H1 (cell line): ENCODE measurements around the gene BAZ2A. TPM values are rescaled to one million over a fixed set of nuclear protein-coding genes. Genes with fewer than 3 reads are reported as not detected.

Source experiments
- CTCF ChIA-PET: fragments of 300-600 bp; sonication (Branson Sonifier 250); formaldehyde crosslinking; loops from one replicate; lab custom pipeline; 2021; ENCODE audit not compliant: partially characterized antibody; lab: Charles Lee
- POLR2A ChIA-PET: fragments of 300-600 bp; sonication (Branson Sonifier 250); formaldehyde crosslinking; loops from one replicate; lab custom pipeline; 2021; ENCODE audit warnings: inconsistent platforms; ENCODE audit not compliant: partially characterized antibody; lab: Charles Lee
- DNase-seq, 2 experiments: peaks; one replicate each; pipeline versions ENCODE4 v3.0.0 to v3.0.0-alpha.2; 2010 to 2022; ENCODE audit warnings: low spot score in 2 of 2, low read depth in 1 of 2, mixed read lengths in 1 of 2
- FAIRE-seq: peaks from 2 replicates; lab custom pipeline; 2011; peaks lifted over from hg19 to GRCh38; lab: Jason Lieb, UNC
- H2AFZ ChIP-seq: 2 replicates; pipeline ENCODE4 v1.8.1; 2012; ENCODE audit warnings: low read length, inconsistent platforms
- H2AK5ac ChIP-seq: 2 replicates; pipeline ENCODE4 v1.6.1; 2013; ENCODE audit warnings: low read depth, low read length
- H2BK120ac ChIP-seq: replicated peaks from 2 replicates; pipeline ENCODE3; 2013; ENCODE audit warnings: low read depth, low read length, inconsistent platforms
- H2BK12ac ChIP-seq: 2 replicates; pipeline ENCODE4 v1.6.1; 2013; ENCODE audit warnings: low read depth, low read length
- H2BK15ac ChIP-seq: 2 replicates; pipeline ENCODE4 v1.6.1; 2013; ENCODE audit warnings: low read length
- H2BK20ac ChIP-seq: 2 replicates; pipeline ENCODE4 v1.6.1; 2013; ENCODE audit warnings: low read length
- H2BK5ac ChIP-seq: 2 replicates; pipeline ENCODE4 v1.6.1; 2013; ENCODE audit warnings: low read depth, low read length
- H3K14ac ChIP-seq: 2 replicates; pipeline ENCODE4 v1.6.1; 2013; ENCODE audit warnings: inconsistent platforms; ENCODE audit not compliant: insufficient read length
- H3K18ac ChIP-seq: 2 replicates; pipeline ENCODE4 v1.6.1; 2013; ENCODE audit warnings: low read length; ENCODE audit errors: extremely low read depth
- H3K23ac ChIP-seq: 2 replicates; pipeline ENCODE4 v1.6.1; 2013; ENCODE audit warnings: inconsistent platforms; ENCODE audit not compliant: insufficient read length
- H3K23me2 ChIP-seq: 2 replicates; pipeline ENCODE4 v1.6.1; 2013; ENCODE audit warnings: low read depth, low read length
- H3K27ac ChIP-seq: 2 replicates; pipeline ENCODE4 v1.6.1; 2011; ENCODE audit warnings: low read depth, low read length, inconsistent platforms
- H3K27me3 ChIP-seq, 4 experiments: replicated peaks in 1 of 4; 1 replicate in 1 of 4; 2 replicates in 3 of 4; pipeline versions ENCODE4 v1.6.1 to v1.8.1; 2011 to 2013; ENCODE audit warnings: low read length in 3 of 4, mild to moderate bottlenecking in 3 of 4, inconsistent platforms in 2 of 4, mixed read lengths in 2 of 4, moderate library complexity in 1 of 4; ENCODE audit not compliant: control insufficient read depth in 3 of 4, insufficient read depth in 3 of 4; ENCODE audit errors: extremely low read depth in 1 of 4
- H3K36me3 ChIP-seq, 4 experiments: 2 replicates each; pipeline versions ENCODE4 v1.6.1 to v1.8.1; 2011 to 2013; ENCODE audit warnings: mild to moderate bottlenecking in 4 of 4, low read length in 3 of 4, moderate library complexity in 2 of 4, control low read depth in 1 of 4, inconsistent platforms in 1 of 4; ENCODE audit not compliant: insufficient read depth in 4 of 4, control insufficient read depth in 2 of 4
- H3K4ac ChIP-seq: replicated peaks from 2 replicates; pipeline ENCODE3; 2013; ENCODE audit warnings: low read length, low read depth, mixed read lengths, inconsistent platforms; ENCODE audit not compliant: insufficient read length
- H3K4me1 ChIP-seq, 4 experiments: replicated peaks in 1 of 4; 1 replicate in 1 of 4; 2 replicates in 3 of 4; pipeline versions ENCODE4 v1.6.1 to v1.8.1; 2011 to 2013; ENCODE audit warnings: low read length in 3 of 4, inconsistent platforms in 2 of 4, mixed read lengths in 1 of 4; ENCODE audit not compliant: insufficient read depth in 4 of 4, control insufficient read depth in 3 of 4
- H3K4me2 ChIP-seq, 2 experiments: 2 replicates each; pipeline versions ENCODE4 v1.6.1 to v1.8.1; 2011 to 2013; ENCODE audit warnings: low read depth in 2 of 2, low read length in 2 of 2, control low read depth in 1 of 2, inconsistent platforms in 1 of 2, mild to moderate bottlenecking in 1 of 2; ENCODE audit not compliant: insufficient read depth in 1 of 2
- H3K4me3 ChIP-seq, 4 experiments: fragments of 200-600, 300-600 bp in 1 of 4; sonication (generic), shearing (Covaris generic), sonication (Bioruptor Twin) in 1 of 4; 2 replicates each; pipeline versions ENCODE4 v1.5.1 to v1.8.1; 2011 to 2016; ENCODE audit warnings: low read length in 4 of 4, low read depth in 3 of 4, control low read depth in 2 of 4, inconsistent platforms in 2 of 4, mild to moderate bottlenecking in 2 of 4, mixed read lengths in 1 of 4, moderate library complexity in 1 of 4; ENCODE audit not compliant: insufficient read depth in 2 of 4; ENCODE audit errors: extremely low read depth in 1 of 4
- H3K56ac ChIP-seq: replicated peaks from 2 replicates; pipeline ENCODE3; 2013; ENCODE audit warnings: low read depth, mild to moderate bottlenecking, mixed read lengths, low read length, inconsistent platforms; ENCODE audit not compliant: insufficient read length
- H3K79me1 ChIP-seq: 2 replicates; pipeline ENCODE4 v1.6.1; 2013; ENCODE audit warnings: low read depth, low read length, control low read depth
- H3K79me2 ChIP-seq, 2 experiments: 2 replicates each; pipeline versions ENCODE4 v1.6.1 to v1.8.1; 2012 to 2013; ENCODE audit warnings: low read length in 2 of 2, mild to moderate bottlenecking in 2 of 2, inconsistent platforms in 1 of 2; ENCODE audit not compliant: insufficient read depth in 2 of 2, control insufficient read depth in 1 of 2
- H3K9ac ChIP-seq, 4 experiments: replicated peaks in 1 of 4; 1 replicate in 1 of 4; 2 replicates in 3 of 4; pipeline versions ENCODE4 v1.6.1 to v1.8.1; 2011 to 2013; ENCODE audit warnings: low read depth in 3 of 4, low read length in 3 of 4, control low read depth in 2 of 4, mild to moderate bottlenecking in 2 of 4, moderate library complexity in 2 of 4, inconsistent platforms in 1 of 4; ENCODE audit errors: extremely low read depth in 1 of 4
- H3K9me3 ChIP-seq, 2 experiments: 2 replicates each; pipeline versions ENCODE4 v1.6.1 to v1.8.1; 2012 to 2013; ENCODE audit warnings: mild to moderate bottlenecking in 2 of 2, moderate library complexity in 2 of 2, control low read depth in 1 of 2, inconsistent platforms in 1 of 2, low read depth in 1 of 2, low read length in 1 of 2, mixed read lengths in 1 of 2; ENCODE audit not compliant: insufficient read depth in 2 of 2
- H4K20me1 ChIP-seq, 2 experiments: replicated peaks in 1 of 2; 2 replicates each; pipeline versions ENCODE3 to v1.8.1; 2011 to 2013; ENCODE audit warnings: inconsistent platforms in 2 of 2, low read length in 2 of 2, mild to moderate bottlenecking in 1 of 2; ENCODE audit not compliant: insufficient read depth in 2 of 2, control insufficient read depth in 1 of 2
- H4K5ac ChIP-seq: 2 replicates; pipeline ENCODE4 v1.6.1; 2013; ENCODE audit warnings: low read length, low read depth, mixed read lengths, inconsistent platforms; ENCODE audit not compliant: insufficient read length
- H4K8ac ChIP-seq: 2 replicates; pipeline ENCODE4 v1.8.0; 2013; ENCODE audit warnings: mild to moderate bottlenecking, moderate library complexity, low read length, inconsistent platforms; ENCODE audit not compliant: insufficient read depth; ENCODE audit errors: extremely low read depth
- H4K91ac ChIP-seq: replicated peaks from 2 replicates; pipeline ENCODE3; 2013; ENCODE audit warnings: low read length, mixed read lengths, inconsistent platforms; ENCODE audit not compliant: insufficient read length
- NRF1 ChIP-seq: IDR thresholded peaks from 2 replicates; pipeline ENCODE4 v1.6.1; 2011; ENCODE audit warnings: mild to moderate bottlenecking, low read depth, low read length, improper control_type of control experiment
- SIN3A ChIP-seq, 2 experiments: IDR thresholded peaks in 1 of 2; conservative IDR thresholded peaks in 1 of 2; 2 replicates each; pipeline ENCODE4 v1.6.1; 2011 to 2012; ENCODE audit warnings: low read length in 2 of 2, improper control_type of control experiment in 1 of 2, low read depth in 1 of 2, mild to moderate bottlenecking in 1 of 2
- TEAD4 ChIP-seq: IDR thresholded peaks from 2 replicates; pipeline ENCODE4 v1.6.1; 2012; ENCODE audit warnings: low read depth, low read length, inconsistent platforms, mixed read lengths
- WGBS, 2 experiments: shearing (Covaris generic) in 1 of 2; methylation state at CpG; one replicate each; pipeline versions ENCODE4 v1.1.6 to v1.1.7; 2013 to 2015; ENCODE audit warnings: low lambda C conversion rate in 2 of 2, mixed read lengths in 2 of 2, inconsistent platforms in 1 of 2, low coverage in 1 of 2, missing lambda C conversion rate in 1 of 2; ENCODE audit not compliant: insufficient replicate concordance in 2 of 2, insufficient coverage in 1 of 2, insufficient read length in 1 of 2; ENCODE audit errors: extremely low coverage in 1 of 2, missing lambda C conversion rate in 1 of 2; 5-methylcytosine and 5-hydroxymethylcytosine counted together
- polyA plus RNA-seq, 7 experiments: library from polyadenylated mRNA; depleted of rRNA in 3 of 7; stranded (reverse) in 5 of 7; unstranded in 2 of 7; fragments of >200 nt in 5 of 7; fragments of 200-250 nt in 2 of 7; gene quantifications; 1 replicate in 5 of 7; 2 replicates in 1 of 7; 4 replicates in 1 of 7; pipeline versions ENCODE4 v1.2.1 to v1.2.3, GENCODE V29; 2011 to 2013; ENCODE audit warnings: missing spikeins in 2 of 7, mixed read lengths in 2 of 7
- total RNA-seq: library from RNA; stranded (reverse); fragmentation: NEBNext Ultra II Directional; extraction: Animal tissue kit (Norgen Biotek cat#: 25700); gene quantifications from 2 replicates; pipeline ENCODE4 v1.2.1, GENCODE V29; 2021

BAZ2A gene
- total and polyA plus RNA-seq, 2 of the 8 experiments (the other 6 are each of a cell fraction or from before 2014, with no cell fraction given), result 52.0 to 110 TPM

DNA sequence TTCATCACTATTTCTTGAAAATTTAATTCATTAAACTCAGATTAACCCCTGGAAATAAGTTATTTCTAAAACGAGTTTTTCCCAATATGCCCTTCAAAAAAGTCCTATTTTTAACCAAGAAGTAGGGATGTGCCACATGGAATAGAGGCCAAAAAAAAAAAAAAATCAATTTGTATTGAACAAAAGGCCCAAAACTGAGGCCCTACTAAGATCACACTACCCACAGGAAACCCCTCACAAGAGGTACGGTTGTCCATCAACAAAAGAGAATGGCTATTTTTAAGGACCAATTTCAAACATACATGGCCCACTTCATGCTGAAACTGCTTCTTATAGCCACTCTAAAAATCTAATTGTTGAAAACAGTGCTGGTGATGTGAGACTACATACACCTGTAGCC, 7.5 kb upstream of the BAZ2A start:
- POLR2A ChIA-PET, result interaction anchor here (0.6 to 10.3 kb wide), 9 partner anchors 11 to 116 kb away, joined by 3 to 130 read pairs (median 5); no protein-coding TSS in a partner anchor
- CTCF ChIA-PET, result interaction anchor here (0.6 to 7.4 kb wide), 4 partner anchors 9 to 209 kb away, joined by 3 to 107 read pairs (median 16); no protein-coding TSS in a partner anchor
- H3K79me1 ChIP-seq, result no peaks in the 10 kb centered on the region
- H2AK5ac ChIP-seq, result no peak overlapping the region
- no peak overlapping the region for H2AFZ ChIP-seq
- no peak overlapping the region for H2BK120ac ChIP-seq
- peaks cover 0 to 10% of the 10 kb centered on the region in 2 experiments; a peak in 3 of 4 replicates for H3K79me2 ChIP-seq
- H3K9me3 ChIP-seq, result no peaks in the 10 kb centered on the region
- TF ChIP-seq NRF1, result no peak
- no peak for TF ChIP-seq TEAD4
- no peak for TF ChIP-seq SIN3A (conservative IDR thresholded peaks at IDR 0.05 in 1 of 2, IDR thresholded peaks at IDR 0.05 in 1 of 2; ENCODE audit: low read depth in 1 of 2, low read length in 2 of 2)
- H2BK15ac ChIP-seq, result no peak overlapping the region
- H3K9ac ChIP-seq, result no peak overlapping the region
- H3K4ac ChIP-seq, result no peak overlapping the region
- peaks cover 3 to 9% of the 10 kb centered on the region in 2 experiments for H4K20me1 ChIP-seq
- H4K91ac ChIP-seq, result no peak overlapping the region
- no peak overlapping the region for H3K56ac ChIP-seq
- no peak overlapping the region for H4K5ac ChIP-seq
- no peak overlapping the region for H2BK5ac ChIP-seq
- WGBS, 2 experiments, result 79% methylated on average over 2 of the region's 2 CpGs; no CpG with 5 or more reads in 1 of the 2 experiments
- peaks cover 15 to 51% (median 45%) of the 10 kb centered on the region in 4 experiments for H3K36me3 ChIP-seq
- H3K4me2 ChIP-seq, result no peak overlapping the region
- H3K14ac ChIP-seq, result no peak overlapping the region
- no peak overlapping the region for H2BK20ac ChIP-seq
- FAIRE-seq, result no peak
- H4K8ac ChIP-seq, result no peak overlapping the region
- DNase-seq, result no peak
- no peak overlapping the region for H3K18ac ChIP-seq
- peaks cover 16% of the 10 kb centered on the region; the same call in 1 of the 2 replicates for H3K23me2 ChIP-seq
- H2BK12ac ChIP-seq, result no peak overlapping the region
- H3K4me3 ChIP-seq, result no peak overlapping the region
- H3K4me1 ChIP-seq, result peaks cover 6 to 29% (median 21%) of the 10 kb centered on the region in 4 experiments
- no peaks in the 10 kb centered on the region for H3K27me3 ChIP-seq
- H3K27ac ChIP-seq, result no peak overlapping the region
- H3K23ac ChIP-seq, result no peak overlapping the region
